Uterus (tissue), 2 donors: ENCODE measurements around the gene DNAH10.

Experiments
- CTCF ChIP-seq, 4 experiments: fragments of 200-600 bp in 2 of 4; fragments of 450-650 bp in 2 of 4; sonication (generic) in 2 of 4; IDR thresholded peaks; one replicate each; pipeline ENCODE4 v1.5.1; 2016 to 2019; ENCODE audit warnings: antibody characterized with exemption in 4 of 4, mild to moderate bottlenecking in 2 of 4, moderate library complexity in 1 of 4
- POLR2A ChIP-seq, 2 donors: fragments of 450-650 bp; IDR thresholded peaks; one replicate each; pipeline ENCODE4 v1.6.1; 2016; ENCODE audit warnings: antibody characterized with exemption in 2 of 2, mild to moderate bottlenecking in 1 of 2, moderate library complexity in 1 of 2

- TF ChIP-seq CTCF (IDR thresholded peaks at IDR 0.05) (no peak), POLR2A (IDR thresholded peaks at IDR 0.05) (no peak)
Observed at GRCh38 chr12:123963821-123964220, 201.7 kb downstream of the DNAH10 start.
